Mesodermal cell (in vitro differentiated cells): ENCODE measurements around the gene KCNK10.

Experiments
- H3K27ac ChIP-seq: 2 replicates; pipeline ENCODE4 v1.7.0; 2013; ENCODE audit warnings: mild to moderate bottlenecking, low read depth, low read length, moderate library complexity; ENCODE audit not compliant: severe bottlenecking
- H3K36me3 ChIP-seq: 2 replicates; pipeline ENCODE4 v1.7.1; 2013; ENCODE audit warnings: mild to moderate bottlenecking, low read length, moderate library complexity; ENCODE audit not compliant: control insufficient read depth, insufficient read depth
- H3K4me1 ChIP-seq: one replicate; pipeline ENCODE4 v1.7.1; 2013; ENCODE audit warnings: mild to moderate bottlenecking, low read length; ENCODE audit not compliant: insufficient read depth, control insufficient read depth, poor library complexity, severe bottlenecking
- H3K4me3 ChIP-seq: 2 replicates; pipeline ENCODE4 v1.7.0; 2013; ENCODE audit warnings: low read length, control low read depth, mild to moderate bottlenecking; ENCODE audit not compliant: insufficient read depth, poor library complexity, severe bottlenecking; ENCODE audit errors: extremely low read depth
- H3K9me3 ChIP-seq: 2 replicates; pipeline ENCODE4 v1.7.1; 2013; ENCODE audit warnings: mild to moderate bottlenecking, low read length, moderate library complexity; ENCODE audit not compliant: control insufficient read depth
- WGBS, 2 experiments: methylation state at CpG; one replicate each; pipeline ENCODE4 v1.1.5; 2013; ENCODE audit warnings: missing lambda C conversion rate in 2 of 2; ENCODE audit not compliant: insufficient coverage in 2 of 2; 5-methylcytosine and 5-hydroxymethylcytosine counted together

Gene KCNK10

GRCh38 chr14:88321692-88322503 lies 1.2 kb downstream of the KCNK10 start:
- Histone ChIP-seq H3K36me3 (no peaks in the 10 kb centered on the region), H3K4me1 (no peaks in the 10 kb centered on the region), H3K27ac (no peak overlapping the region), H3K4me3 (no peak overlapping the region), H3K9me3 (no peaks in the 10 kb centered on the region)
- 31 to 36% methylated on average over 15 to 17 of the region's 25 CpGs for WGBS, 2 experiments

- Histone ChIP-seq H3K4me1 (no peaks in the 10 kb centered on the region), H3K36me3 (no peaks in the 10 kb centered on the region), H3K27ac (no peak overlapping the region), H3K9me3 (no peaks in the 10 kb centered on the region), H3K4me3 (no peak overlapping the region)
- 83 to 87% methylated on average over 4 of the region's 4 CpGs for WGBS, 2 experiments
Observed at GRCh38 chr14:88318406-88318805, 4.7 kb downstream of the KCNK10 start.

GRCh38 chr14:88316521-88316920 lies 6.5 kb downstream of the KCNK10 start:
- Histone ChIP-seq H3K4me1 (no peaks in the 10 kb centered on the region), H3K27ac (no peak overlapping the region), H3K36me3 (no peaks in the 10 kb centered on the region), H3K9me3 (no peaks in the 10 kb centered on the region), H3K4me3 (no peak overlapping the region)

GRCh38 chr14:88312257-88312656 lies 10.8 kb downstream of the KCNK10 start:
- 80 to 82% methylated on average over 5 to 6 of the region's 6 CpGs for WGBS, 2 experiments
- Histone ChIP-seq H3K4me3 (no peak overlapping the region), H3K27ac (no peak overlapping the region)

GRCh38 chr14:88311780-88312179 lies 11.3 kb downstream of the KCNK10 start:
- WGBS, 2 experiments = 75 to 100% methylated on average over 1 of the region's 3 CpGs
- Histone ChIP-seq H3K36me3 (no peaks in the 10 kb centered on the region), H3K27ac (peak overlapping the region; percentile 49), H3K4me3 (no peak overlapping the region), H3K4me1 (no peaks in the 10 kb centered on the region), H3K9me3 (no peaks in the 10 kb centered on the region)

More at GRCh38 chr14:88312257-88312656, 10.8 kb downstream of the KCNK10 start:
- Histone ChIP-seq H3K9me3 (no peaks in the 10 kb centered on the region), H3K4me1 (no peaks in the 10 kb centered on the region), H3K36me3 (no peaks in the 10 kb centered on the region)

GRCh38 chr14:88310449-88310848 lies 12.6 kb downstream of the KCNK10 start:
- 47 to 62% methylated on average over 4 of the region's 4 CpGs for WGBS, 2 experiments
- no peak overlapping the region for H3K27ac ChIP-seq
- H3K4me3 ChIP-seq = no peak overlapping the region
- no peaks in the 10 kb centered on the region for H3K36me3 ChIP-seq
- no peaks in the 10 kb centered on the region for H3K4me1 ChIP-seq
- no peaks in the 10 kb centered on the region for H3K9me3 ChIP-seq

GRCh38 chr14:88310021-88310420 lies 13.0 kb downstream of the KCNK10 start:
- WGBS, 2 experiments = 81% methylated on average over 2 of the region's 4 CpGs; no CpG with 5 or more reads in 1 of the 2 experiments
- Histone ChIP-seq H3K4me3 (no peak overlapping the region), H3K27ac (no peak overlapping the region), H3K9me3 (no peaks in the 10 kb centered on the region), H3K36me3 (no peaks in the 10 kb centered on the region), H3K4me1 (no peaks in the 10 kb centered on the region)

- no peak overlapping the region for H3K4me3 ChIP-seq
- no peaks in the 10 kb centered on the region for H3K4me1 ChIP-seq
- WGBS, 2 experiments = 81 to 96% methylated on average over 2 to 3 of the region's 6 CpGs
- H3K9me3 ChIP-seq = no peaks in the 10 kb centered on the region
- H3K27ac ChIP-seq = no peak overlapping the region
- H3K36me3 ChIP-seq = no peaks in the 10 kb centered on the region
Observed at GRCh38 chr14:88305528-88306322, 17.3 kb downstream of the KCNK10 start.

GRCh38 chr14:88303041-88303440 lies 20.0 kb downstream of the KCNK10 start:
- Histone ChIP-seq H3K36me3 (no peaks in the 10 kb centered on the region), H3K27ac (no peak overlapping the region), H3K9me3 (no peaks in the 10 kb centered on the region), H3K4me3 (no peak overlapping the region), H3K4me1 (no peaks in the 10 kb centered on the region)
- WGBS, 2 experiments = 100% methylated on average over 3 of the region's 3 CpGs

GRCh38 chr14:88301381-88301780 lies 21.7 kb downstream of the KCNK10 start:
- WGBS, 2 experiments = 85% methylated on average over 3 to 4 of the region's 4 CpGs

GRCh38 chr14:88300817-88301216 lies 22.3 kb downstream of the KCNK10 start:
- Histone ChIP-seq H3K36me3 (no peaks in the 10 kb centered on the region), H3K4me3 (no peak overlapping the region), H3K9me3 (no peaks in the 10 kb centered on the region), H3K4me1 (no peaks in the 10 kb centered on the region), H3K27ac (no peak overlapping the region)
- 86 to 90% methylated on average over 1 to 2 of the region's 3 CpGs for WGBS, 2 experiments

More at GRCh38 chr14:88301381-88301780, 21.7 kb downstream of the KCNK10 start:
- no peaks in the 10 kb centered on the region for H3K36me3 ChIP-seq
- no peaks in the 10 kb centered on the region for H3K9me3 ChIP-seq
- H3K4me3 ChIP-seq = no peak overlapping the region
- no peaks in the 10 kb centered on the region for H3K4me1 ChIP-seq
- no peak overlapping the region for H3K27ac ChIP-seq
